Measurements from ENCODE around the gene ZFHX2.

DNA sequence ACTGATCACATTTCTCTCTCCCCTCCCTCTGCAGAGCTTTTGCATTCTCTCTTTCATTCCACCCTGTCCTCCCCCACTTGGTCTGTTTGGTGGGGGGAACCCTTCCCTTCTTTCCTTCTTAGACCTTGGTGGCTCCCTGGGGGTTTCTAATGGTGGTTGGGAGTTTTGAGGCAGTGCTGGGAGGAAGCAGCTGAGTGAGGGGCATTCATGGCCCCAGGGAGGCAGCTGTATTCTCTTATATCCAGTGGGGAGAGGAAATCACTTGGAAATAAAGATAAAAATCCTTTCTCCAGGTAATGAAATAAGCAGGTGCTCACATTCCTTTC lies 68.8 kb downstream of the ZFHX2 start:
- TF ChIP-seq CTCF (IDR thresholded peaks at IDR 0.05) (no peak), POLR2A (IDR thresholded peaks at IDR 0.05) (no peak)
